Psoas muscle (tissue), 8 donors: ENCODE data around the gene MCTP2. TPM values are rescaled to one million over a fixed set of nuclear protein-coding genes. Genes with fewer than 3 reads are reported as not detected.

Experiments used
- ATAC-seq, 4 donors: fragments of 200-7000 bp; cut with Tn5 transposase; one replicate each; pipeline ENCODE4 v1.9.1; 2020; ENCODE audit warnings: moderate library complexity in 3 of 4, mild to moderate bottlenecking in 2 of 4
- DNase-seq, 2 donors: peaks; one replicate each; pipeline ENCODE4 v3.0.0-alpha.2; 2020
- H3K27ac ChIP-seq: fragments of 200-600 bp; one replicate; pipeline ENCODE4 v1.8.0; 2022
- H3K27me3 ChIP-seq, 3 donors: fragments of 200-600 bp in 1 of 3; one replicate each; pipeline versions ENCODE4 v1.6.1 to v1.8.0; 2013 to 2022; ENCODE audit warnings: low read length in 2 of 3, mild to moderate bottlenecking in 2 of 3, moderate library complexity in 1 of 3; ENCODE audit not compliant: insufficient read depth in 3 of 3
- H3K36me3 ChIP-seq, 2 donors: fragments of 200-600 bp in 1 of 2; one replicate each; pipeline versions ENCODE4 v1.6.1 to v1.8.0; 2013 to 2022; ENCODE audit warnings: low read depth in 1 of 2, mild to moderate bottlenecking in 1 of 2, moderate library complexity in 1 of 2; ENCODE audit not compliant: insufficient read depth in 1 of 2
- H3K4me1 ChIP-seq: fragments of 200-600 bp; one replicate; pipeline ENCODE4 v1.8.0; 2022
- H3K4me3 ChIP-seq: fragments of 200-600 bp; one replicate; pipeline ENCODE4 v1.8.0; 2022; ENCODE audit warnings: mild to moderate bottlenecking
- H3K9me3 ChIP-seq: fragments of 200-600 bp; one replicate; pipeline ENCODE4 v1.8.0; 2022
- CTCF ChIP-seq: fragments of 200-600 bp; IDR thresholded peaks from one replicate; pipeline ENCODE4 v1.8.0; 2022; ENCODE audit warnings: antibody characterized with exemption
- WGBS, 3 donors: extraction: QIAGEN DNeasy Blood & Tissue Kit; methylation state at CpG; one replicate each; pipeline versions ENCODE4 v1.1.6 to v1.1.7; 2013; 5-methylcytosine and 5-hydroxymethylcytosine counted together
- intact Hi-C, 2 donors: fragments of 100-400 bp; cut with DNase I; formaldehyde crosslinking; loops; one replicate each; pipeline versions ENCODE4 v1.11.0 to v1.14.2; 2022
- polyA plus RNA-seq, 3 donors: library from polyadenylated mRNA; stranded (reverse); fragments of 200-250 nt; gene quantifications; one replicate each; pipeline ENCODE4 v1.2.3, GENCODE V29; 2013
- total RNA-seq, 4 donors: library from RNA; stranded (reverse); fragmentation: NEBNext Ultra II Directional in 2 of 4; extraction: Animal tissue kit (Norgen Biotek cat#: 25700) in 2 of 4; gene quantifications; one replicate each; pipeline versions ENCODE4 v1.2.1 to v1.2.4, GENCODE V29; 2021 to 2023
- donor health status: healthy with polysubstance abuse.
- donor health status: DM: no; HTN: no; CAD: no; lungs with moderate emphysema.
- donor health status: Bipolar disorder and iron deficiency.
- donor health status: healthy.
- donor health status: DM: yes; HTN: yes; CAD: no.
- donor health status: DM: no; HTN: no; CAD: no.
- donor health status: DM: no; HTN: no; CAD: no.
- donor health status: DM: yes; HTN: yes; CAD: no.

Gene MCTP2
- total and polyA plus RNA-seq, 7 donors = 0.01 to 1.1 (median 0.33) TPM; not detected in 1

DNA sequence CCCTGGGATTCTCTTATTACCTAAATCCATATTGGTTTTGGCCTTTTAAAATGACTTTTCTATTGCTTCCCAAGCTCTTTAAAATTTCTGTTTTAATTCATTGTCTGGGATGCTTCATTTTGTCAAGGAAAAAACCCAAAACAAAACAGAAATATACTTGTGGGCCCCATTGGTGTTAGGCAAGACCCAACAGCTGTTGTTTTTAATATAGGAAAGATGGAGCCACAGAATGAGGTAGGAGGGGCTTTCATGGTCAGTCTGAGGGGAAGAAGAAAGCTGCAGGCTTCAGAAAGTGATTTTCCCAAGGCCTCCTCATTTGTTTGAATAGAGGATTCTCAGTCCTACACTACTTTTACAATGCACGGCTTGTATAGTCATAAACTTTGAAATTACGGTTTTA is 180.5 kb downstream of the MCTP2 start:
- intact Hi-C loops = no loop called here
- H3K4me1 ChIP-seq = no peaks in the 10 kb centered on the region
- H3K9me3 ChIP-seq = no peaks in the 10 kb centered on the region
- no peak for ATAC-seq
- no peak for DNase-seq
- no peak for TF ChIP-seq CTCF
- peaks cover 0 to 2% (median 0%) of the 10 kb centered on the region in 3 donors for H3K27me3 ChIP-seq
- 88 to 93% (median 92%) methylated on average over 2 of the region's 2 CpGs for WGBS, 3 donors
- H3K4me3 ChIP-seq = no peak overlapping the region
- H3K36me3 ChIP-seq = no peaks in the 10 kb centered on the region
- no peak overlapping the region for H3K27ac ChIP-seq

DNA sequence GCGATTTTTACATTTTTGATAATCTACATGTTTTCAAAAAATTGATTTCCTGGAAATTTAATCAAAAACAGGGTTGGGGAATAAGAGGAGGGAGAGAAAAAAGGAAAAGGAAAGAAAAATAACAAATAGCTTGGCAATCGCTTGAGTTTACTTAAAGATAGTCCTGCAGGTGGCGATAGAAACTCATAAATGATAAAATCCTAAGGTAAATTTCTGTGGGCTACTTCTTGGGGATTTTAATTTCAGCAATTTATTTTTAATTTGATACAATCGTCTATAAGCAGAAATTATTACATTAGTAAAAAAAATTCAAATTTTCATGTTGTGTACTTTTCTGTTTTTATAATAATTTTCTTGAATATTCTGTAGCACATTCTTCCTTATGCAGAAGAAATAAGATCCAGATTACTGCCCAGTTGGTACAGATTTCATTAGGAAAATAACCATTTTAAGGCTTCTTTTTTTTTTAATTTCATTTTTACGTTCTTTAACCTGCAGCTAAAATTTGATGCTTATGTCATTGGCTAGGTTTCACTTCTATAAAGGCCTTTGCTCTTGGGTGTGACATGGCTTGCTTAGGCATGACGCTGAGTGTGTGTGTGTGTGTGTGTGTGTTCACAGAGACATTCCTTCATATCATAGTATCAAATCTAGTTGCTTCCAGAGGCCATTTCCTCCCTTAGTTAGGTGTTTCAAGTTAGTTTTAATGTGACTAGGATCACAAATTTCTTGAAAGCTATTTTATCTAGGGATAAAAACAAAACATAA is 181.8 kb downstream of the MCTP2 start:
- WGBS, 3 donors = 32 to 36% (median 35%) methylated on average over 6 of the region's 6 CpGs
- ATAC-seq = no peak

GRCh38 chr15:94414916-94415315 is 183.6 kb downstream of the MCTP2 start:
- peaks cover 2% of the 10 kb centered on the region for H3K9me3 ChIP-seq
- intact Hi-C loops = no loop called here
- no peak overlapping the region for H3K27ac ChIP-seq
- WGBS, 3 donors = 75 to 84% (median 78%) methylated on average over 2 of the region's 2 CpGs
- ATAC-seq (no peak), DNase-seq (no peak)
- no peak for TF ChIP-seq CTCF
- H3K27me3 ChIP-seq = peaks cover 0 to 8% (median 0%) of the 10 kb centered on the region in 3 donors
- no peak overlapping the region for H3K4me3 ChIP-seq
- no peaks in the 10 kb centered on the region for H3K4me1 ChIP-seq
- H3K36me3 ChIP-seq = no peaks in the 10 kb centered on the region

More for the DNA sequence above, 181.8 kb downstream of the MCTP2 start:
- Histone ChIP-seq H3K9me3 (no peaks in the 10 kb centered on the region), H3K36me3 (no peaks in the 10 kb centered on the region), H3K27me3 (peaks cover 0 to 2% (median 0%) of the 10 kb centered on the region in 3 donors), H3K4me3 (no peak overlapping the region), H3K4me1 (no peaks in the 10 kb centered on the region), H3K27ac (no peak overlapping the region)
- DNase-seq = no peak
- intact Hi-C loops = no loop called here
- peak; percentile 42 for TF ChIP-seq CTCF

DNA sequence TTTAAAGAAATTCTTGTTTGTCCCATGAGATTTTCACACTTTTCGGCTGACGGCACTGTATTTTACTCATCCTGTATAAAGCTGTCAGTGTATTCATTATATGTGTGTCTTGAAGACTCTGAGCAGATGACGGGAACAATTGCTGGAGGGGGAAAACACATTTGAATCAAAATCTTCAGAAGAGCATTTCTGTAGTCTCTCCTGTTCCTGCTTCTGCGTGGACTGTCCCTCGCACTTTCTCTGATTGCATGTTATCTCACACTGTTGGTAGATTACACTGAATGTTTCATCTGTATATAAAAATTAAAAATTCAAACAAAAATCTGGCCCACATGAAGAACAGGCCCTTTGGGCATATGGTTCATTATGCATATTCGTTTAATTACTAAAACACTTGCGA is 184.9 kb downstream of the MCTP2 start:
- intact Hi-C loops = no loop called here
- no peak for TF ChIP-seq CTCF

DNA sequence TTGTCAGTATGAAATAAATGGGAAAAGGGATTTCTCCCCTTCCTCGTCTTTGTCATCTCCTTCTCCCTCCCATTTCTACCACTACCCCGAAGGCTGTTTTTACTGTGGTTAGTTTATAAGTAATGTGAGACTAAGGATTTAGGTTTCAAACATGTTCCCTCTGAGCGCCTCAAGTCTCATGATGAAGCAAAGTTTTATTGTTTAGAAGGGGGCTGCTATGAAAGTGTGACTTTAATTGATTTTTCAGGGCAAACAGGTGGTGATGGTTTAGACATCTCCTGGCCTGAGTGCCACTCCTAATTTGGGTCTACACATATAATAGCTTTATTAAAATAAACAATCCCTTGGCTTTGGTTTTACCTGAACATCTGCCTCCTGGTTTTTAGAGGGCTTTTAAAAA is 185.5 kb downstream of the MCTP2 start:
- Histone ChIP-seq H3K27me3 (peaks cover 0 to 8% (median 0%) of the 10 kb centered on the region in 3 donors), H3K9me3 (peaks cover 2% of the 10 kb centered on the region), H3K27ac (no peak overlapping the region), H3K36me3 (no peaks in the 10 kb centered on the region), H3K4me3 (no peak overlapping the region), H3K4me1 (no peaks in the 10 kb centered on the region)
- WGBS, 3 donors = 55 to 64% (median 57%) methylated on average over 3 of the region's 3 CpGs
- no peak for TF ChIP-seq CTCF
- ATAC-seq (no peak), DNase-seq (no peak)
- intact Hi-C loops = no loop called here

More for the DNA sequence above, 184.9 kb downstream of the MCTP2 start:
- no peak overlapping the region for H3K27ac ChIP-seq
- H3K36me3 ChIP-seq = no peaks in the 10 kb centered on the region
- WGBS, 3 donors = 87 to 90% (median 88%) methylated on average over 7 of the region's 7 CpGs
- peaks cover 2% of the 10 kb centered on the region for H3K9me3 ChIP-seq
- H3K27me3 ChIP-seq = peaks cover 0 to 8% (median 0%) of the 10 kb centered on the region in 3 donors
- ATAC-seq = no peak
- no peak for DNase-seq
- H3K4me3 ChIP-seq = no peak overlapping the region
- no peaks in the 10 kb centered on the region for H3K4me1 ChIP-seq
